GM21423 (cell line): Measurements from ENCODE around the gene REEP2.
"Not testable (repeated sequence)": the region's sequence is repeated elsewhere in the genome, so short reads cannot be mapped to it uniquely, and the experiment has no call there.

Experiments
- ATAC-seq: cut with Tn5 transposase; IDR thresholded peaks from one replicate; pipeline ENCODE4 v1.9.1; 2021; ENCODE audit warnings: mild to moderate bottlenecking, moderate library complexity; ENCODE audit not compliant: unreplicated experiment

REEP2 gene

DNA sequence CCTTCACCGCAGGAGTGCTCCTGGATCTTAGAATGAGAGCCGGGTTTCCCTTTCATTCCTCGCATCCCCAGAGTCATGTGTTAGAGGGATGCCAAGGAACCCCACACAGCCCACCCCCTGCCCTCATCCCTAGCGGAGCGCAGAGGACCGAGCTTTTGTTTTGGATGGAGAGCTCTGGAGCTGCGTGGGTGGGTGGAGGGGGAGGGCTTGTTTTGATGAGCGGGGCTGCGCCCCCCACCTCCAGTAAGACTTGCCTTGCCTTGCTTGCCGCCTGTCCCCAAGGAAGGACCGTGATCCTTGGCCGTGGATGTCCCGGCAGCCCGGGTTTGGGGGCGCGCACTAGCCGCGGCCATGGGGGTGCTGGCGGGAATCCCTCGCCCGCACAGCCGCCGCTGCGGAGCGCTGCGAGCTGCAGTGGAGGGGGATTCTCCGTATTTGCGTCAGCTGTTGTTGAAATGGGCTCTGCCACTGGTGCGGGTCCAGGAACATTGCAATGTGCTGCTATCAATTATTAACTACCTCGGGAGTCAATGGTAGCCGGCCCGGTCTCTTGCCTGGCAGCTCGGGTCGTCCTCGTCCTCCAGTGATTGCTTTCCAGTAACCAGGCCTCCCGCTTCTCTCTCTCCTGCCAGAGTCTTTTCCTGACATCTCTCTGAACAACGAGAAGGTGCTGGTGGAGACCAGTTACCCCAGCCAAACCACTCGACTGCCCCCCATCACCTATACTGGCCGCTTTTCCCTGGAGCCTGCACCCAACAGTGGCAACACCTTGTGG lies 27.5 kb downstream of the REEP2 start:
- ATAC-seq: no peak

DNA sequence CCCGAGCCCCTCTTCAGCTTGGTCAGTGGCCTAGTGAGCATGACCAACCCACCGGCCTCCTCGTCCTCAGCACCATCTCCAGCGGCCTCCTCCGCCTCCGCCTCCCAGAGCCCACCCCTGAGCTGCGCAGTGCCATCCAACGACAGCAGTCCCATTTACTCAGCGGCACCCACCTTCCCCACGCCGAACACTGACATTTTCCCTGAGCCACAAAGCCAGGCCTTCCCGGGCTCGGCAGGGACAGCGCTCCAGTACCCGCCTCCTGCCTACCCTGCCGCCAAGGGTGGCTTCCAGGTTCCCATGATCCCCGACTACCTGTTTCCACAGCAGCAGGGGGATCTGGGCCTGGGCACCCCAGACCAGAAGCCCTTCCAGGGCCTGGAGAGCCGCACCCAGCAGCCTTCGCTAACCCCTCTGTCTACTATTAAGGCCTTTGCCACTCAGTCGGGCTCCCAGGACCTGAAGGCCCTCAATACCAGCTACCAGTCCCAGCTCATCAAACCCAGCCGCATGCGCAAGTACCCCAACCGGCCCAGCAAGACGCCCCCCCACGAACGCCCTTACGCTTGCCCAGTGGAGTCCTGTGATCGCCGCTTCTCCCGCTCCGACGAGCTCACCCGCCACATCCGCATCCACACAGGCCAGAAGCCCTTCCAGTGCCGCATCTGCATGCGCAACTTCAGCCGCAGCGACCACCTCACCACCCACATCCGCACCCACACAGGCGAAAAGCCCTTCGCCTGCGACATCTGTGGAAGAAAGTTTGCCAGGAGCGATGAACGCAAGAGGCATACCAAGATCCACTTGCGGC lies 28.2 kb downstream of the REEP2 start:
- ATAC-seq: no peak

DNA sequence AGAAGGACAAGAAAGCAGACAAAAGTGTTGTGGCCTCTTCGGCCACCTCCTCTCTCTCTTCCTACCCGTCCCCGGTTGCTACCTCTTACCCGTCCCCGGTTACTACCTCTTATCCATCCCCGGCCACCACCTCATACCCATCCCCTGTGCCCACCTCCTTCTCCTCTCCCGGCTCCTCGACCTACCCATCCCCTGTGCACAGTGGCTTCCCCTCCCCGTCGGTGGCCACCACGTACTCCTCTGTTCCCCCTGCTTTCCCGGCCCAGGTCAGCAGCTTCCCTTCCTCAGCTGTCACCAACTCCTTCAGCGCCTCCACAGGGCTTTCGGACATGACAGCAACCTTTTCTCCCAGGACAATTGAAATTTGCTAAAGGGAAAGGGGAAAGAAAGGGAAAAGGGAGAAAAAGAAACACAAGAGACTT lies 28.9 kb downstream of the REEP2 start:
- ATAC-seq: no peak

DNA sequence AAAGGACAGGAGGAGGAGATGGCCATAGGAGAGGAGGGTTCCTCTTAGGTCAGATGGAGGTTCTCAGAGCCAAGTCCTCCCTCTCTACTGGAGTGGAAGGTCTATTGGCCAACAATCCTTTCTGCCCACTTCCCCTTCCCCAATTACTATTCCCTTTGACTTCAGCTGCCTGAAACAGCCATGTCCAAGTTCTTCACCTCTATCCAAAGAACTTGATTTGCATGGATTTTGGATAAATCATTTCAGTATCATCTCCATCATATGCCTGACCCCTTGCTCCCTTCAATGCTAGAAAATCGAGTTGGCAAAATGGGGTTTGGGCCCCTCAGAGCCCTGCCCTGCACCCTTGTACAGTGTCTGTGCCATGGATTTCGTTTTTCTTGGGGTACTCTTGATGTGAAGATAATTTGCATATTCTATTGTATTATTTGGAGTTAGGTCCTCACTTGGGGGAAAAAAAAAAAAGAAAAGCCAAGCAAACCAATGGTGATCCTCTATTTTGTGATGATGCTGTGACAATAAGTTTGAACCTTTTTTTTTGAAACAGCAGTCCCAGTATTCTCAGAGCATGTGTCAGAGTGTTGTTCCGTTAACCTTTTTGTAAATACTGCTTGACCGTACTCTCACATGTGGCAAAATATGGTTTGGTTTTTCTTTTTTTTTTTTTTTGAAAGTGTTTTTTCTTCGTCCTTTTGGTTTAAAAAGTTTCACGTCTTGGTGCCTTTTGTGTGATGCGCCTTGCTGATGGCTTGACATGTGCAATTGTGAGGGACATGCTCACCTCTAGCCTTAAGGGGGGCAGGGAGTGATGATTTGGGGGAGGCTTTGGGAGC lies 29.5 kb downstream of the REEP2 start:
- ATAC-seq: no peak

DNA sequence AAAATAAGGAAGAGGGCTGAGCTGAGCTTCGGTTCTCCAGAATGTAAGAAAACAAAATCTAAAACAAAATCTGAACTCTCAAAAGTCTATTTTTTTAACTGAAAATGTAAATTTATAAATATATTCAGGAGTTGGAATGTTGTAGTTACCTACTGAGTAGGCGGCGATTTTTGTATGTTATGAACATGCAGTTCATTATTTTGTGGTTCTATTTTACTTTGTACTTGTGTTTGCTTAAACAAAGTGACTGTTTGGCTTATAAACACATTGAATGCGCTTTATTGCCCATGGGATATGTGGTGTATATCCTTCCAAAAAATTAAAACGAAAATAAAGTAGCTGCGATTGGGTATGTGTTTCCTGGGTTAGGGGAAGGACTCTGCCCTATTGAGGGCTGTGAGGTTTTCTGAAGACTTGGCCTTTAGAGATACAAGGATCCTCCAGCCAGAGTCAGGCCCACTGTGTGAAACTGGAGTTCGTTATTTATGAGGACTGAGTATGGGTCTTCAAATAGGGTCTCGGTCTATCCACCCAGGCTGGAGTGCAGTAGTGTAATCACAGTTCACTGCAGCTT lies 30.2 kb downstream of the REEP2 start:
- ATAC-seq: no peak

DNA sequence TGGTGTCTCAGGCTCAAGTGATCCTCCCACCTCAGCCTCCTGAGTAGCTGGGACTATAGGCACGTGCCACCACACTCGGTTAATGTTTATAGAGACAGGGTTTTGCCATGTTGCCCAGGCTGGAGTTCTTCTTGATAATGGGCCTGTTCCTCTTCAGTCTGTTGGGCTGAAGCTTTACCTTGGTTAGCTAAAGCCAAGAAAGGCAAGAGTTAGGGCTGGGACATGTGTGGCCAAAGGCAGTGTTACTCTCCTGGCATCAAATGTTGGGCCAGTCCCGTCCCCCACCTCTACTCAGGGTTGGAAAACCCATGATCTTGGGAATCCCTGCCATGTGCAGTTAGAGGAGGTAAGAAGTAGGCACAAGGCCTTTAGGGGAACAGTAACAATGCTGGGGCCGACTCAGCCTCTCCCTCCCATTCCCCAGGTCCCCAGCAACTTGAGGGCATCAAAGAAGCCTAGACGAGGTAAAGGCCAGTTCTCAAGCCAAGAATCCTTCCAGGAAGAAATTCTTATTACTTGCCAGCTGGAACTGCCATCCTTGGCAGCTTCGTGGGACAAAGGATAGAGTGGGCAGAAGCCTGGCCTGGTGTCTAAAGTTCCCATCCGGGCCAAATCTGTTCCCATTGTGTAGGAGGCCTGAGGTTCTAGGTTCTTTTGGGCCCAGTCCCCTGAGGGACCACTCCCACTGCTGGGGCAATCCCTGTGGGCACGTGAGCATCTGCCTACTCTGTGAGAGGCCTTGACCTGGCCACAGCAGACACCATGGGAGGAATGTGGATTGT lies 30.9 kb downstream of the REEP2 start:
- no peak for ATAC-seq

DNA sequence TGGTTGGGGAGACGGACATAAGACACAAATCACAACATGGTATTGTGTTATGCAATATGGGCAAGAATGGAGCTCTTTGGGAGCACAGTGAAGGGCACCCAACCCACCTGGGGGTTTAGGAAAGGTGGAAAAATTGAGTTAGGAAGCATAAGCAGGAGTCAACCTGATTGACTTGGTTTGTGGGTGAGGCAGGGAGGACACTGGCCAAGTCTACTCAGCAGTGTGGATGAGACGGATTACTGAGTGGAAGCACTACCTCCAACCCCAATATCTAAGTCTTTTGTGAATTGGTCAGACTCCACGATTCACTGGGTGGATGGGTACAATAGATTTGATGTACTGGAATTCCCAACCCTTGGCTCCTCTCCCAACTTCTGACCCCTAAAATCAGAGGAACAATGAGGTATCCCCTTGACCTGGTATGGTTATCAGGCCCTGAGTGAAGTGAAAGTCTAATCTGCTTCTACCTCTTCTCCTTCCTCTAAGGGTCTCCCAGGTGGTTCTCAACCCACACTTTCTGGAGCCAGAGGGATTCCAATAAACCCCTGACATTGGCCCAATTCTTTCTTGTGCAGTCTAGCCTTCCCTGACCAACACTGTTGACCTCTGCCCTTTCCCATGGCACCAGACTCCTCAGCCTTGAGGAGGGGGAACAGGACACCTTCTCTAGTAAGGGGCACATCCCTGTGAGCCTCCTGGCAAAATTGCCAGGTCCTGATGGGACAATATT lies 31.6 kb downstream of the REEP2 start:
- ATAC-seq: no peak

DNA sequence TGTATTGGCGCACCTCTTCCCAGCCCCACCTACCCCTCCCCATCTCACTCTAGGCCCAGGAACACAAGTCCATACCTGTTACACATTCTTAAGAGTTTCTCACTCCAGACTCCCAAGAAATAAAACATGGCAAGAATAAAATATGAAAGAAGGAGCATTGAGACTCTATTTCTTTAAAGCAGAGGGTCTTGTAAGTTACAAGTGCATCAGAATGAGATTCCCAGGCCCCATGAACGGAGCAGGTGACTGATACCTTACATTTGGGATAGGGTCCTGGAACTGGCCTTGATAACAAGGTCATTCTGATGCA lies 32.1 kb downstream of the REEP2 start:
- ATAC-seq: no peak

DNA sequence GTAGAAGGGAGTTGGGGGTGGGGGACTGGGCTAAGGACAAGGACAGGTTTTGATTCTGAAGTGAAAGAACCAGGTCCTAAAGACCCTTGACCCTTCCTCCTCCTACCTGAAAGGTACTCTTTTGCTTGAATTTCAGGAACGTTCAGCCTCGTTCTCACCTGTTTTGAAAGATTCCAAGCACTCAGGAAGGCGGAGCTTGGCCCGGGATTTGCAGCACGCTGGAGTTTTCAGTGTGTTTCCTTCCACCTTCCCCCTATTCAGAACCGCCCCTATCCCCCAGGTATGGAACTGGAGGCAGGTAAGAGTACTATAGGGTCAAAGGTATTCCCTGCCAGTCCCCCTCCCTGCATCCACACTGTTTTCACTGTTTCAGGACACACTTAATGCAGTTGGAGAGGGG lies 33.5 kb downstream of the REEP2 start:
- no peak for ATAC-seq

DNA sequence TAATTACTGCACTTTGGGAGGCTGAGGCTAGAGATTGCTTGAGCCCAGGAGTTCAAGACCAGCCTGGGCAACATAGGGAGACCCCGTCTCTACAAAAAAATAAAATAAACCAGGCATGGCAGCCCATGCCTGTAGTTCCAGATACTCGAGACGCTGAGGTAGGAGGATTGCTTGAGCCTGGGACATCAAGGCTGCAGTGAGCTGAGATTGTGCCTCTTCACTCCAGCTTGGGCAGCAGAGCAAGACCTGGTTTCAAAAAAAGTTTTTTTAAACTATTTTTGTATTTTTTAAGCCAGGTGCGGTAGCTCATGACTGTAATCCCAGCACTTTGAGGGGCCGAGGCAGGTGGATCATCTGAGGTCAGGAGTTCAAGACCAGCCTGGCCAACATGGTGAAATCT lies 34.3 kb downstream of the REEP2 start:
- not testable (repeated sequence) for ATAC-seq

DNA sequence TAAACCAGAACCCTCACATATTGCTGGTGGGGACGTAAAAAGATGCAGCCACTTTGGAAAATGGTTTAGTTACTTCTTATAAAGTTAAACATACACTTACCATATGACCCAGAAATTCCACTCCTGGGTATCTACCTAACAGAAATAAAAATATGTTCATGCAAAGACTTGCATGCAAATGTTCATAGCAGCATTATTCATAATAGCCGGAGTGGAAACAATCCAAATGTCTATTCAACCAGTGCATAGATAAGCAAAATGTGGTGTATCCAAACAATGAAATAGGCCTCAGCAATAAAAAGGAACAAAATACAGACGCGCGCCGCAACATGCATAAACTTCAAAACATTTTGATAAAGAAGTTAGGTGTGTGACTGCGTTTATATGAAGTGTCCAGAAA lies 38.1 kb downstream of the REEP2 start:
- ATAC-seq: no peak

DNA sequence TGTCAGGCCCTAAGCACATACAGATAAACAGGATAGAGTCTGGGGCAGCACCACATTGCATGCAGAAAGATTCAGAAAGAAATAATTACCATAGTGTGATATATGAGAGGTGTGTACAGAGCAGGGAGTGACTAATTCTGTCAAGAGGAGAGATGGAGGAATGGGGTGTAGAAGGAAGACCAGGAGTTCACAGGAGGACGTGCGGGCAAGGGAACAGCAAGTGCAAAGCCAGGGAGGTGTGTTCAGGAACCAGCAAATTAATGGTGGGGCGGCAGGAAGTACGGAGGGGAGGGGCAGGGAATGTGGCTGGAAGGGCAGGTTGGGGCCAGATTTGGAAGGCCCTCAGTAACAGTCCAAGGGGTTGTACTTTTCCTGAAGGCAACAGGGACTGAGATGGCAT lies 43.8 kb downstream of the REEP2 start:
- no peak for ATAC-seq

DNA sequence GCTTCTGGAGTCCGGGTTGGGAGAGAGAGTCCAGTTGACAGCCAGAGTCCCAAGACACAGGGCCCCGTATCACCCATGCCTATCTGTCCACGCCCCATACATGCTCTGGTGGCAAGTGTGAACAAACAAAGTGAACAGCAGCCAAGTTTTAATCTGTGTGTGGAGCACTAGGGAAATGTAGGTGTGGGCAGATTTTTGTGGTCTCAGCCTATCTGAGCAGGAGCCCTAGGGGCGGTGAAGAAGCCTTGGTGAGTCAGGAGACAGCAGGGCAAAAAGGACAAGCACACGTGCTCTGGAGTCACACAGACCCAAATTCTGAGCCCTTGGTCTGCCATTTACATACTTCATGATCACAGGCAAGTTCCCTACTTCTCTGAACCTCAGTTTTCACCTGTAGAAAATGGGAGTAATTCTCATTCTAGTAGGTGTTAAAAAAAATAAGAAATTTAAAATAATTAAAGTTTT lies 49.7 kb downstream of the REEP2 start:
- no peak for ATAC-seq

DNA sequence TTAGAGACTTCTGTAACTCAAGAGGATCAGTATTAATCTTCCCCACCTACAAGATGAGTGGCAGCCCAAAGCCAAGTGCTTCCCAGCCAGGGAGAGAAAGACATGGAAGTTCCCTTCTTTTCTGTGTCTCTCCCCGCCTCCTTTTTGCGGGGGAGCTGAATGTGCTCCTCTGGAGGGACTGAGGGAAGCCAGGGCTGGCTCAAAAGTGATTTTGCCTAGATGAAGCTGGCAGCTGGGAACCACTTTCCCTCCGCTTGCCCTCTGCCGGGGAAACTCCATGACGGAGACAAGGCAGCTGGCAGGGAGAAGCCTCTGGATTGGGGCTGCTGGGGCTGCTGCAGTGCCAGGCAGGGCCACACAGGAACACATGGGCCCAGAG lies 50.8 kb downstream of the REEP2 start:
- no peak for ATAC-seq

DNA sequence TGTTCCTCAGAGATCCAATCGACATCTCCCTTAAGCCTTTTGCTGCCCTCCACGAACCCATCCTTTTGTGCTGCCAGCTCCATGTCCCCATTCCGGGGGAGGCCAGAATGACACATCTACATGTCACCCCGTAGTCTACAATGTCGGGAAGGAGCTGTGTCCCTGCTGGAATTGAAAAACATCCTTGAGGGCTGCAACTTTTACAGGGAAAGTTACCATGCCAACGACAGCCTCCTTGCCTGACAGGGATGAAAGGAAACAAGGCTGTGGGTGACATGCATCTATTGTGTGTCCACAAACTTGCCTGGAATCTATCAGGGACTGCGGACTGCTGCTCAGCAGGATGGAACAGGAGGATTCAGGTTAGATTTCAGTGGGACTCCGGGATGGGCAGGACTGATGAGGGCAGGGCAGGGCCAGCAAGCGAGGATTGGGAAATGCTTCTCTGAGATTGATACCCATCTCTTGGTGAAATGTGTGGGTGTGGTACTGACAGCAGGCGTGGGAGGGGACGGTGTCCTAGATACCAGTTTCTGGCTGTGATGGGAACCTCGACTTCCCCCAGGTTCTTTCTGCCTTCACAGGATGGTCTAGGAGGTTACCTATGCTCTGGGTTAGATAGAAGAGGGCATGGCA lies 51.9 kb downstream of the REEP2 start:
- no peak for ATAC-seq

DNA sequence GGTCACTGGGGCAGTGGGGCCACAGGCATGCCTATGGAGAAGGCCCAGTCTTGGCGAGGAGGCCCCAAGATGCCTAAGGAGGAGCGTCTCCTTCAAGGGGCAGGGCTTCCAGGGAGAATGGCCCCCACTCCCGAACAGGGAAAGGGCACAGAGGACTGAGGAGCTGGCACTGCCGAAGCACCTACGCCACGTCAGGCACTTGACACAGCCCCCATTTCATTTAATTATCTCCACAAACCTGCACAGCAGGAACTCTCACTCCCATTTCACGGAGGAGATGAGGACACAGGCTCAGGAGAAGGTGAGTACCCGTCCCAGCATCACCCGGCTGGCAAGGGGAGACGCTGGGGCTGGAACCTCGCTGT lies 52.4 kb downstream of the REEP2 start:
- no peak for ATAC-seq

DNA sequence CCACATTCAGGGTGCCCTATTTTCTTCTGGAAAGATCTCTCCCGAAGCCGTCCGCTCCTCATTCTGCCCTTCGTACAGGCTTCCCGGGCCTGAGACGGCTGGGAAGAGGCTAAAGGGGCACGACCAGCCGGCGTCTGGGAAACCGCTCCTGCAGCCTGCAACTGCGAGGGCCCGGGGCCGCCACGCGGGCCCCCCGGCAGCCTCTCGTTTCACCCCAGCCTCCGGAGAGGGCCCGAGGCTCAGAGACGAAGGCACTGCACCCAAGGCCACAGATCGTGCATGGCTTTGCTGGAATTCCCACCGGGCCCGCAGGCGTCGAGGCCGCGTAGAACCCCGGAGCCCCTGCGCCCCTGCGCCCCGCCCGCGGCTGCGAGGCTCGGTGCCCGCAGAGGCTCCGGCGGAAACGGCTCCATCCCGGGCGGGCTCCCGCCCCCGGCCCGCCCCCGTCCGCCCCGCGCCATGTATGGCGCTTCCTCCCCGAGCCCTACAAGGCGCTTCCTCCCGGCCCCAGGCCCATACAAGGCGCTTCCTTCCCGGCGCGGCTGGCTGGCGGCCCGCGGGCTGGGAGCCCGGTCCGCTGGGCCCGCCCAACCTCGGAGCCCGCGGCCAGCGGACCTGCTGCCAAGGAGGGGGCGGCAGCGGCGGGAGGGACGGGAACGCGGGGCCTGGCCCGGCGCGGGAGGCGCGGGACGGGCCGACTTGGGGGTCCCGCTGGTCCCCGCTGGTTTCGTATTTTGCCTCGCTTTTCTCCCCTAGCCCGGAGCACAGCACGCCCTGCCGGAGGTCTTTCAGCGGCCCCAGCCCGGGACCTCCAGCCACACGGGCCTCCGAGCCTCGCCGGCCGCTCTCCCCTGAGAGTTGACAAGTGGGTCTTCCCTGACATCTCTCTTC lies 53.1 kb downstream of the REEP2 start:
- ATAC-seq: peak; percentile 98

DNA sequence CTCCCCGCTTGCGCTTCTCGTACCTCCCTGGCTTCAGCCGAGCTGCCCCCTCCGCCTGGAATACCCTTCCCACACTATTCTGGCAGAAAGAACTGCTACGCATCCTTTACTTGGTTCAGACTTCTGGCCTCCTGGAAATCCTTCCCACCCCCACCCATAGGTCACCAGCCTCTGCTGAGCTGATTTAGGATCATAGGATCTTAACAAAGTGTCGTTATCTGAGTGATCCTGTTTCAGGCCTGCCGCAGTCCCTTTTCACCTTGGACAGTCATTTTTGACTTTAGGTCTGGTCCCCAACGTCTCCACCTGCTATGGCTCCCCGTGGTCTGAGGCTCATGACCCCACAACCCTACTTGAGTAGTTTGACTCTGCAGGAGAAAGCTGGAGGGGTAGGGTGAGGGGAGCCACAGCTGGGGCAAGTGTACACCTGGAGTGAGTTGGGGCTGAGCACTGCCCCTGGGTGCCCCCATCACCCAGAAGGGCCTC lies 53.7 kb downstream of the REEP2 start:
- no peak for ATAC-seq
